ENCODE measurements around the gene CTNNA2.

CTNNA2 gene

DNA sequence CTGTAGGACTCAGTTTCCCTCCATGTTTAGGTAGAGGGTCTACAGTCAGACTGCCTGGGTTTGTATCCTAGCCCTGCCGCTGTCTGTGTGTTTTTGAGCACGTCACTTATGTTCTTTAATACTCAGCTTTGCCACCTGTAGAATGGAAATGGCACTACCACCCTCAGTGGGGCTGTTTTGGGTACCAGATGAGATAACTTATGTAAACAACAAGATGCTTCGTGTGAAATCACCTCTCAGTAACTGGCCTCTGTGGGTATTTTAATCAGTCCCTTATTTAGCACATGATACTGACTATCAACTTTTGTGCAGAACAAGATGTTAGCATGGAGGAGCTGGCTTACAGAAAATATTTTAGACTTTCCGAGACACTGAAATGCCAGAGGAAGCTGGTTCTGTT is 495.7 kb downstream of the CTNNA2 start:
- no peak for ATAC-seq
- TF ChIP-seq RARB (CRISPR knock-in tag; IDR thresholded peaks at IDR 0.05) = no peak
- TF ChIP-seq PPARA (CRISPR knock-in tag; IDR thresholded peaks at IDR 0.05; ENCODE audit: borderline replicate concordance) = no peak
- TF ChIP-seq ZFP3 (CRISPR knock-in tag; IDR thresholded peaks at IDR 0.05) = no peak
- no peak for TF ChIP-seq GLIS3 (CRISPR knock-in tag; IDR thresholded peaks at IDR 0.05)
- TF ChIP-seq, protein P1, sequence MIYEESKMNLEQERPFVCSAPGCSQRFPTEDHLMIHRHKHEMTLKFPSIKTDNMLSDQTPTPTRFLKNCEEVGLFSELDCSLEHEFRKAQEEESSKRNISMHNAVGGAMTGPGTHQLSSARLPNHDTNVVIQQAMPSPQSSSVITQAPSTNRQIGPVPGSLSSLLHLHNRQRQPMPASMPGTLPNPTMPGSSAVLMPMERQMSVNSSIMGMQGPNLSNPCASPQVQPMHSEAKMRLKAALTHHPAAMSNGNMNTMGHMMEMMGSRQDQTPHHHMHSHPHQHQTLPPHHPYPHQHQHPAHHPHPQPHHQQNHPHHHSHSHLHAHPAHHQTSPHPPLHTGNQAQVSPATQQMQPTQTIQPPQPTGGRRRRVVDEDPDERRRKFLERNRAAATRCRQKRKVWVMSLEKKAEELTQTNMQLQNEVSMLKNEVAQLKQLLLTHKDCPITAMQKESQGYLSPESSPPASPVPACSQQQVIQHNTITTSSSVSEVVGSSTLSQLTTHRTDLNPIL (CRISPR knock-in tag; IDR thresholded peaks at IDR 0.05; ENCODE audit: low read depth) = no peak
- TF ChIP-seq CSDC2 (CRISPR knock-in tag; IDR thresholded peaks at IDR 0.05) = no peak
- no peak for TF ChIP-seq OSR1 (CRISPR knock-in tag; IDR thresholded peaks at IDR 0.05)
- TF ChIP-seq SNAI2 (CRISPR knock-in tag; IDR thresholded peaks at IDR 0.05) = no peak
- TF ChIP-seq ZC3H10 (CRISPR knock-in tag; IDR thresholded peaks at IDR 0.05) = no peak
- no peak for TF ChIP-seq ESRRG (CRISPR knock-in tag; IDR thresholded peaks at IDR 0.05)
- TF ChIP-seq, protein P2, sequence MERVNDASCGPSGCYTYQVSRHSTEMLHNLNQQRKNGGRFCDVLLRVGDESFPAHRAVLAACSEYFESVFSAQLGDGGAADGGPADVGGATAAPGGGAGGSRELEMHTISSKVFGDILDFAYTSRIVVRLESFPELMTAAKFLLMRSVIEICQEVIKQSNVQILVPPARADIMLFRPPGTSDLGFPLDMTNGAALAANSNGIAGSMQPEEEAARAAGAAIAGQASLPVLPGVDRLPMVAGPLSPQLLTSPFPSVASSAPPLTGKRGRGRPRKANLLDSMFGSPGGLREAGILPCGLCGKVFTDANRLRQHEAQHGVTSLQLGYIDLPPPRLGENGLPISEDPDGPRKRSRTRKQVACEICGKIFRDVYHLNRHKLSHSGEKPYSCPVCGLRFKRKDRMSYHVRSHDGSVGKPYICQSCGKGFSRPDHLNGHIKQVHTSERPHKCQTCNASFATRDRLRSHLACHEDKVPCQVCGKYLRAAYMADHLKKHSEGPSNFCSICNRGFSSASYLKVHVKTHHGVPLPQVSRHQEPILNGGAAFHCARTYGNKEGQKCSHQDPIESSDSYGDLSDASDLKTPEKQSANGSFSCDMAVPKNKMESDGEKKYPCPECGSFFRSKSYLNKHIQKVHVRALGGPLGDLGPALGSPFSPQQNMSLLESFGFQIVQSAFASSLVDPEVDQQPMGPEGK (CRISPR knock-in tag; IDR thresholded peaks at IDR 0.05; ENCODE audit: borderline replicate concordance) = no peak
- no peak for TF ChIP-seq BACH2 (CRISPR knock-in tag; IDR thresholded peaks at IDR 0.05; ENCODE audit: borderline replicate concordance)
- TF ChIP-seq, protein P3, sequence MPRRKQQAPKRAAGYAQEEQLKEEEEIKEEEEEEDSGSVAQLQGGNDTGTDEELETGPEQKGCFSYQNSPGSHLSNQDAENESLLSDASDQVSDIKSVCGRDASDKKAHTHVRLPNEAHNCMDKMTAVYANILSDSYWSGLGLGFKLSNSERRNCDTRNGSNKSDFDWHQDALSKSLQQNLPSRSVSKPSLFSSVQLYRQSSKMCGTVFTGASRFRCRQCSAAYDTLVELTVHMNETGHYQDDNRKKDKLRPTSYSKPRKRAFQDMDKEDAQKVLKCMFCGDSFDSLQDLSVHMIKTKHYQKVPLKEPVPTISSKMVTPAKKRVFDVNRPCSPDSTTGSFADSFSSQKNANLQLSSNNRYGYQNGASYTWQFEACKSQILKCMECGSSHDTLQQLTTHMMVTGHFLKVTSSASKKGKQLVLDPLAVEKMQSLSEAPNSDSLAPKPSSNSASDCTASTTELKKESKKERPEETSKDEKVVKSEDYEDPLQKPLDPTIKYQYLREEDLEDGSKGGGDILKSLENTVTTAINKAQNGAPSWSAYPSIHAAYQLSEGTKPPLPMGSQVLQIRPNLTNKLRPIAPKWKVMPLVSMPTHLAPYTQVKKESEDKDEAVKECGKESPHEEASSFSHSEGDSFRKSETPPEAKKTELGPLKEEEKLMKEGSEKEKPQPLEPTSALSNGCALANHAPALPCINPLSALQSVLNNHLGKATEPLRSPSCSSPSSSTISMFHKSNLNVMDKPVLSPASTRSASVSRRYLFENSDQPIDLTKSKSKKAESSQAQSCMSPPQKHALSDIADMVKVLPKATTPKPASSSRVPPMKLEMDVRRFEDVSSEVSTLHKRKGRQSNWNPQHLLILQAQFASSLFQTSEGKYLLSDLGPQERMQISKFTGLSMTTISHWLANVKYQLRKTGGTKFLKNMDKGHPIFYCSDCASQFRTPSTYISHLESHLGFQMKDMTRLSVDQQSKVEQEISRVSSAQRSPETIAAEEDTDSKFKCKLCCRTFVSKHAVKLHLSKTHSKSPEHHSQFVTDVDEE (CRISPR knock-in tag; IDR thresholded peaks at IDR 0.05) = no peak
- no peak for TF ChIP-seq ZNF565 (CRISPR knock-in tag; conservative IDR thresholded peaks at IDR 0.05; ENCODE audit: low read depth)
- TF ChIP-seq, protein P4, sequence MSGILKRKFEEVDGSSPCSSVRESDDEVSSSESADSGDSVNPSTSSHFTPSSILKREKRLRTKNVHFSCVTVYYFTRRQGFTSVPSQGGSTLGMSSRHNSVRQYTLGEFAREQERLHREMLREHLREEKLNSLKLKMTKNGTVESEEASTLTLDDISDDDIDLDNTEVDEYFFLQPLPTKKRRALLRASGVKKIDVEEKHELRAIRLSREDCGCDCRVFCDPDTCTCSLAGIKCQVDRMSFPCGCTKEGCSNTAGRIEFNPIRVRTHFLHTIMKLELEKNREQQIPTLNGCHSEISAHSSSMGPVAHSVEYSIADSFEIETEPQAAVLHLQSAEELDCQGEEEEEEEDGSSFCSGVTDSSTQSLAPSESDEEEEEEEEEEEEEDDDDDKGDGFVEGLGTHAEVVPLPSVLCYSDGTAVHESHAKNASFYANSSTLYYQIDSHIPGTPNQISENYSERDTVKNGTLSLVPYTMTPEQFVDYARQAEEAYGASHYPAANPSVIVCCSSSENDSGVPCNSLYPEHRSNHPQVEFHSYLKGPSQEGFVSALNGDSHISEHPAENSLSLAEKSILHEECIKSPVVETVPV (CRISPR knock-in tag; IDR thresholded peaks at IDR 0.05) = no peak
- TF ChIP-seq, protein P5, sequence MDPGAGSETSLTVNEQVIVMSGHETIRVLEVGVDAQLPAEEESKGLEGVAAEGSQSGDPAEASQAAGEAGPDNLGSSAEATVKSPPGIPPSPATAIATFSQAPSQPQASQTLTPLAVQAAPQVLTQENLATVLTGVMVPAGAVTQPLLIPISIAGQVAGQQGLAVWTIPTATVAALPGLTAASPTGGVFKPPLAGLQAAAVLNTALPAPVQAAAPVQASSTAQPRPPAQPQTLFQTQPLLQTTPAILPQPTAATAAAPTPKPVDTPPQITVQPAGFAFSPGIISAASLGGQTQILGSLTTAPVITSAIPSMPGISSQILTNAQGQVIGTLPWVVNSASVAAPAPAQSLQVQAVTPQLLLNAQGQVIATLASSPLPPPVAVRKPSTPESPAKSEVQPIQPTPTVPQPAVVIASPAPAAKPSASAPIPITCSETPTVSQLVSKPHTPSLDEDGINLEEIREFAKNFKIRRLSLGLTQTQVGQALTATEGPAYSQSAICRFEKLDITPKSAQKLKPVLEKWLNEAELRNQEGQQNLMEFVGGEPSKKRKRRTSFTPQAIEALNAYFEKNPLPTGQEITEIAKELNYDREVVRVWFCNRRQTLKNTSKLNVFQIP (CRISPR knock-in tag; IDR thresholded peaks at IDR 0.05; ENCODE audit: borderline replicate concordance, low read depth) = no peak

DNA sequence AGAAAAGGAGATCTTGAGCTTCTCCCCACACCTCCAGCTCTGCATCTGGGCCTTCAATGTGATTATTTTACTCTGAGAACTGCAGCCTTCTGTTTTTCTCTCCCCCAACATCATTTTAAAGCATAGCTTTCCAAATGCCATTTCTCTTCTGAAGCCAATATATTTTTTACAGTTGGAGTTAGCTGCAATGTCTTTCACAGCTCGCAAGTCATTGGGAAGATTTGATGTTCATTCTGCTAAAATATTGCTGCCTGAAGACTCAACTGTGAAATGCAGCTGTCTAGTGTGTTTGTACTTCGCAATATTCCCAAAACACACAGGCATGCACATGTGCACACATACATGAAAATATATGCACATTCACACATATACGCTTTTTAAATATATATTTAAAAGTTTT is 496.4 kb downstream of the CTNNA2 start:
- no peak for ATAC-seq
- TF ChIP-seq, protein P2 (CRISPR knock-in tag; IDR thresholded peaks at IDR 0.05; ENCODE audit: borderline replicate concordance) = no peak
- no peak for TF ChIP-seq ISL1 (CRISPR knock-in tag; IDR thresholded peaks at IDR 0.05)
- no peak for TF ChIP-seq RARB (CRISPR knock-in tag; IDR thresholded peaks at IDR 0.05)
- TF ChIP-seq, protein P5 (CRISPR knock-in tag; IDR thresholded peaks at IDR 0.05; ENCODE audit: borderline replicate concordance, low read depth) = no peak
- TF ChIP-seq ESRRG (CRISPR knock-in tag; IDR thresholded peaks at IDR 0.05) = no peak
- no peak for TF ChIP-seq PPARA (CRISPR knock-in tag; IDR thresholded peaks at IDR 0.05; ENCODE audit: borderline replicate concordance)
